ENCODE data around the gene ADM2. TPM values are rescaled to one million over a fixed set of nuclear protein-coding genes. Genes with fewer than 3 reads are reported as not detected.

ADM2 gene
- total RNA-seq, 3 donors from 2014 or later (not counting 1 experiment from before 2014, with no cell fraction given), result 0.26 to 2.5 (median 1.5) TPM

- Mint-ChIP-seq H3K4me1 (peaks cover 11 to 31% of the 10 kb centered on the region in 2 donors), H3K4me3 (no peak overlapping the region), H3K9me3 (no peaks in the 10 kb centered on the region), H3K27me3 (ENCODE audit: low read depth in 2 of 2) (no peaks in the 10 kb centered on the region), H3K27ac (no peak overlapping the region), H3K36me3 (no peaks in the 10 kb centered on the region)
- intact Hi-C loops (cut with micrococcal nuclease), result loop anchor here (5.0 kb wide), 3 partner anchors 33 to 77 kb away; partner anchors contain the start of genes CHKB and SYCE3
- Histone ChIP-seq H3K4me1 (ENCODE audit: control insufficient read depth, insufficient read depth, low read length) (peaks cover 26% of the 10 kb centered on the region), H3K36me3 (ENCODE audit: control insufficient read depth, insufficient read depth, low read length) (peaks cover 26% of the 10 kb centered on the region), H3K9me3 (ENCODE audit: control insufficient read depth, insufficient read depth, low read length) (no peaks in the 10 kb centered on the region), H3K4me3 (ENCODE audit: low read length) (no peak overlapping the region), H3K27ac (ENCODE audit: low read length) (no peak overlapping the region), H3K27me3 (ENCODE audit: control insufficient read depth, insufficient read depth, low read length) (no peaks in the 10 kb centered on the region)
- no peak for DNase-seq
- TF ChIP-seq CTCF (IDR thresholded peaks at IDR 0.05), result no peak
- ATAC-seq, result no peak
- WGBS (ENCODE audit: insufficient coverage), result 98% methylated on average over 14 of the region's 14 CpGs
Measured at GRCh38 chr22:50505276-50505775, 24.0 kb downstream of the ADM2 start.

GRCh38 chr22:50505776-50506610 lies 24.6 kb downstream of the ADM2 start:
- Histone ChIP-seq H3K27ac (ENCODE audit: low read length) (no peak overlapping the region), H3K4me1 (ENCODE audit: control insufficient read depth, insufficient read depth, low read length) (peaks cover 26% of the 10 kb centered on the region), H3K9me3 (ENCODE audit: control insufficient read depth, insufficient read depth, low read length) (no peaks in the 10 kb centered on the region), H3K36me3 (ENCODE audit: control insufficient read depth, insufficient read depth, low read length) (peaks cover 26% of the 10 kb centered on the region), H3K4me3 (ENCODE audit: low read length) (no peak overlapping the region), H3K27me3 (ENCODE audit: control insufficient read depth, insufficient read depth, low read length) (no peaks in the 10 kb centered on the region)
- ATAC-seq (no peak), DNase-seq (no peak)
- WGBS (ENCODE audit: insufficient coverage), result 96% methylated on average over 41 of the region's 41 CpGs
- intact Hi-C loops (cut with micrococcal nuclease), result loop anchor here (5.0 kb wide), 3 partner anchors 34 to 76 kb away; partner anchors contain the start of genes CHKB and SYCE3
- Mint-ChIP-seq H3K27ac (no peak overlapping the region), H3K4me3 (peak overlapping the region; percentile 42), H3K36me3 (no peaks in the 10 kb centered on the region), H3K27me3 (ENCODE audit: low read depth in 2 of 2) (no peaks in the 10 kb centered on the region), H3K4me1 (peaks cover 11 to 31% of the 10 kb centered on the region in 2 donors), H3K9me3 (no peaks in the 10 kb centered on the region)
- no peak for TF ChIP-seq CTCF (IDR thresholded peaks at IDR 0.05)

GRCh38 chr22:50506611-50507420 lies 25.5 kb downstream of the ADM2 start:
- Histone ChIP-seq H3K27ac (ENCODE audit: low read length) (peak overlapping the region; percentile 84), H3K4me3 (ENCODE audit: low read length) (peak overlapping the region; percentile 76), H3K9me3 (ENCODE audit: control insufficient read depth, insufficient read depth, low read length) (no peaks in the 10 kb centered on the region), H3K4me1 (ENCODE audit: control insufficient read depth, insufficient read depth, low read length) (peaks cover 26% of the 10 kb centered on the region), H3K27me3 (ENCODE audit: control insufficient read depth, insufficient read depth, low read length) (no peaks in the 10 kb centered on the region), H3K36me3 (ENCODE audit: control insufficient read depth, insufficient read depth, low read length) (peaks cover 26% of the 10 kb centered on the region)
- Mint-ChIP-seq H3K36me3 (no peaks in the 10 kb centered on the region), H3K4me1 (peaks cover 11 to 31% of the 10 kb centered on the region in 2 donors), H3K4me3 (peak overlapping the region; percentile 88), H3K27ac (peak overlapping the region; percentile 90 to 96), H3K9me3 (no peaks in the 10 kb centered on the region), H3K27me3 (ENCODE audit: low read depth in 2 of 2) (no peaks in the 10 kb centered on the region)
- WGBS (ENCODE audit: insufficient coverage), result 54% methylated on average over 20 of the region's 21 CpGs
- intact Hi-C loops (cut with micrococcal nuclease), result loop anchor here (5.0 kb wide), 3 partner anchors 35 to 75 kb away; partner anchors contain the start of genes CHKB and SYCE3
- no peak for ATAC-seq
- no peak for TF ChIP-seq CTCF (IDR thresholded peaks at IDR 0.05)
- peak in 1 of 2 donors; percentile 29 for DNase-seq
